Measurements from ENCODE around the gene ZNF710. TPM values are rescaled to one million over a fixed set of nuclear protein-coding genes. Genes with fewer than 3 reads are reported as not detected.

The ZNF710 gene

DNA sequence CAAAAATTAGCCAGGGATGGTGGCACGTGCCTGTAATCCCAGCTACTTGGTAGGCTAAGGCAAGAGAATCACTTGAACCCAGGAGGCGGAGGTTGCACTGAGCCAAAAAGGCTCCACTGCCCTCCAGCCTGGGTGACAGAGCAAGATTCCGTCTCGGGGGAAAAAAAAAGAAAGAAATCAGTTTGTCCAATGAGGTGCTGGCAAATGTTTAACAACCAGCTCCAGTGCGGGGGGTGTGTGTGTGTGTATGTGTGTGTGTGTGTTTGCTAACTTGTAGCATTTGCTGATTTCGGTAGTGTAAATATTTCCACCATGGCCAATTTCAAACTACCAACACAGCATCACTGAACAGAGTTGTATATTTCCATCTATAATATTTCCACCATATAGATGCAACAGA, 124.9 kb downstream of the ZNF710 start:
- H3K4me3 ChIP-seq (ENCODE audit: low read length in 2 of 2), result no peak overlapping the region
- no peak overlapping the region for H2AK5ac ChIP-seq (ENCODE audit: low read depth, low read length)
- no peaks in the 10 kb centered on the region for H3K9me3 ChIP-seq (replicated peaks in 1 of 2; ENCODE audit: control insufficient read depth in 2 of 2, insufficient read depth in 1 of 2, low read depth in 1 of 2, low read length in 2 of 2)
- no peak overlapping the region for H3K4ac ChIP-seq (ENCODE audit: low read length)
- no peak overlapping the region for H2BK12ac ChIP-seq (ENCODE audit: low read length)
- no peak overlapping the region for H2BK120ac ChIP-seq (ENCODE audit: low read depth, low read length)
- H3K79me1 ChIP-seq (ENCODE audit: low read depth, low read length), result no peaks in the 10 kb centered on the region
- H2BK5ac ChIP-seq (ENCODE audit: low read length), result no peak overlapping the region
- WGBS, 2 donors (ENCODE audit: extremely low coverage in 2 of 2, insufficient read length in 2 of 2, insufficient replicate concordance in 1 of 2), result no CpG with 5 or more reads among the region's 6 CpGs
- H3K27me3 ChIP-seq (ENCODE audit: control insufficient read depth in 3 of 3, insufficient read depth in 3 of 3, low read depth in 1 of 3, low read length in 3 of 3), result peaks cover 0 to 4% (median 0%) of the 10 kb centered on the region in 3 experiments
- no peak overlapping the region for H3K23ac ChIP-seq (ENCODE audit: low read depth, low read length, poor library complexity)
- H2BK15ac ChIP-seq (ENCODE audit: low read length), result no peak overlapping the region
- no peak overlapping the region for H3K9ac ChIP-seq (ENCODE audit: low read depth, low read length, poor library complexity)
- peaks cover 3 to 6% of the 10 kb centered on the region in 2 donors for H3K4me1 ChIP-seq (ENCODE audit: control insufficient read depth in 2 of 2, insufficient read depth in 1 of 2, low read depth in 1 of 2, low read length in 2 of 2)
- H4K91ac ChIP-seq (ENCODE audit: low read depth, low read length, poor library complexity), result no peak overlapping the region
- H4K8ac ChIP-seq (ENCODE audit: low read depth, low read length), result no peak overlapping the region
- no peak overlapping the region for H3K4me2 ChIP-seq (ENCODE audit: insufficient read depth, low read length, poor library complexity, severe bottlenecking)
- H3K14ac ChIP-seq (ENCODE audit: low read length), result no peak overlapping the region
- H3K36me3 ChIP-seq (replicated peaks in 1 of 2; ENCODE audit: control insufficient read depth in 2 of 2, insufficient read depth in 2 of 2, low read length in 2 of 2), result no peaks in the 10 kb centered on the region
- H3K27ac ChIP-seq (replicated peaks; ENCODE audit: low read length), result no peak overlapping the region
- no peak overlapping the region for H3K18ac ChIP-seq (ENCODE audit: low read length)
- no peak overlapping the region for H2AFZ ChIP-seq (ENCODE audit: low read length)
- DNase-seq (ENCODE audit: low spot score), result no peak

DNA sequence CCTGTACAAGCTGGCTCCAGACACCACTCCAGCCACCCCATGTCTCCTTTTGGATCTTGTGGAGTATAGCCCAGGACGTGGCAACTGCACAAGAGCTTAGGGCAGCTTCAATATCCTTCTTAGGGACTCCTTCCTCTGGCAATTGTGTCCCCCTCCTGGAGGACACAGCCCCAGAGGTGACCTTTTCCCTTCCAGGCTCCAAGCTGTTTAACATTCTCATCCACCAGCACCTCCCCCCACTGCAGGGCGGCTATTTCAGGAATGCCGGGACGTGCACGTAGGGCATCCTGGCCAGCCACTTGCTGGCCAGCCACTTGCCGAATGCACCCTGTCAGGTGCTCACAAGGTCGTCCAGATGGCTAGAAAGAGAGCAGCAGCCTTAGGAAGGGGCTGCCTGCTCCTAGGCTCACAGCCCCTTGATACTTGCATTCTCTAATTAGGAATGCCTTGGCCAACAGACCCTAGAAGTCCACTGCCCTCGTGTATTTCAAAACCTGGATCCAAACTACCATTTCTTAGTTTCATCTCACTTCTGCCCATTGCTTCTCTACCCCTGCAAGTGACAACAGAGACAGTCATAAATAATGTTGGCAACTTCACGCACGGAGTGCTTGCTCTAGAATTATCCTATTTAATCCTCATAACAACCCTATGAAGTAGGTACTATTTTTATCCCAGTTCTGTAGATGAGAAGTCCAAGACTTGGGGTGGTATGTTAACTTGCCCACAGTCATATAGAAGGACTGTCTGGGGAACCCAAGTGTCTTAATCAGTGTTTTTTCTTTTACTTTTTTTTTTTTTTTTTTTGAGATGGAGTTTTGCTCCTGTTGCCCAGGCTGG, 125.7 kb downstream of the ZNF710 start:
- WGBS, 2 donors (ENCODE audit: extremely low coverage in 2 of 2, insufficient read length in 2 of 2, insufficient replicate concordance in 1 of 2), result no CpG with 5 or more reads among the region's 10 CpGs
- no peaks in the 10 kb centered on the region for H3K36me3 ChIP-seq (replicated peaks in 1 of 2; ENCODE audit: control insufficient read depth in 2 of 2, insufficient read depth in 2 of 2, low read length in 2 of 2)
- H3K27me3 ChIP-seq (ENCODE audit: control insufficient read depth in 3 of 3, insufficient read depth in 3 of 3, low read depth in 1 of 3, low read length in 3 of 3), result peaks cover 0 to 4% (median 0%) of the 10 kb centered on the region in 3 experiments
- H3K9me3 ChIP-seq (replicated peaks in 1 of 2; ENCODE audit: control insufficient read depth in 2 of 2, insufficient read depth in 1 of 2, low read depth in 1 of 2, low read length in 2 of 2), result no peaks in the 10 kb centered on the region
- H3K4ac ChIP-seq (ENCODE audit: low read length), result no peak overlapping the region
- no peak overlapping the region for H2BK120ac ChIP-seq (ENCODE audit: low read depth, low read length)
- H2AK5ac ChIP-seq (ENCODE audit: low read depth, low read length), result no peak overlapping the region
- H3K27ac ChIP-seq (replicated peaks; ENCODE audit: low read length), result no peak overlapping the region
- no peak overlapping the region for H3K23ac ChIP-seq (ENCODE audit: low read depth, low read length, poor library complexity)
- H4K91ac ChIP-seq (ENCODE audit: low read depth, low read length, poor library complexity), result no peak overlapping the region
- DNase-seq (ENCODE audit: low spot score), result no peak
- no peak overlapping the region for H2BK5ac ChIP-seq (ENCODE audit: low read length)
- H2BK12ac ChIP-seq (ENCODE audit: low read length), result no peak overlapping the region
- no peak overlapping the region for H4K8ac ChIP-seq (ENCODE audit: low read depth, low read length)
- H3K4me2 ChIP-seq (ENCODE audit: insufficient read depth, low read length, poor library complexity, severe bottlenecking), result no peak overlapping the region
- no peak overlapping the region for H3K14ac ChIP-seq (ENCODE audit: low read length)
- H3K9ac ChIP-seq (ENCODE audit: low read depth, low read length, poor library complexity), result no peak overlapping the region
- no peak overlapping the region for H2BK15ac ChIP-seq (ENCODE audit: low read length)
- H3K79me1 ChIP-seq (ENCODE audit: low read depth, low read length), result no peaks in the 10 kb centered on the region
- H2AFZ ChIP-seq (ENCODE audit: low read length), result peak overlapping the region; percentile 75
- H3K4me1 ChIP-seq (ENCODE audit: control insufficient read depth in 2 of 2, insufficient read depth in 1 of 2, low read depth in 1 of 2, low read length in 2 of 2), result peaks cover 3 to 6% of the 10 kb centered on the region in 2 donors
- H3K18ac ChIP-seq (ENCODE audit: low read length), result no peak overlapping the region
- no peak overlapping the region for H3K4me3 ChIP-seq (ENCODE audit: low read length in 2 of 2)

DNA sequence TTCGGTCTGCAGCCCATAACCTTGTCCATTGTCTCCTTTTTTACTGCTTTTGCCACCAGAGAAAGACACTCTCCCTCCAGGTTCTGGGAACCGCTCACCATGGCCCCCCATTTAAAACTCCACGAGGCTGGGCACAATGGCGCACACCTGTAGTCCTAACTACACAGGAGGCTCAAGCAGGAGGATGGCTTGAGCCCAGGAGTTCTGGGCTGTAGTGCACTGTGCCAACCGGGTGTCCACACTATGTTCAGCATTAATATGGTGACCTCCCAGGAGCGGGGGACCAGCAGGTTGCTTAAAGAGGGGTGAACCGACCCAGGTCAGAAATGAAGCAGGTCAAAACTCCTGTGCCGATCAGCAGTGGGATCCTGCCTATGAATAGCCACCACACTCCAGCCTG, 129.2 kb downstream of the ZNF710 start:
- no peak overlapping the region for H2AK5ac ChIP-seq (ENCODE audit: low read depth, low read length)
- H2BK5ac ChIP-seq (ENCODE audit: low read length), result no peak overlapping the region
- no peak overlapping the region for H2BK15ac ChIP-seq (ENCODE audit: low read length)
- no peak overlapping the region for H3K18ac ChIP-seq (ENCODE audit: low read length)
- no peak overlapping the region for H4K91ac ChIP-seq (ENCODE audit: low read depth, low read length, poor library complexity)
- H3K14ac ChIP-seq (ENCODE audit: low read length), result no peak overlapping the region
- no peak overlapping the region for H2AFZ ChIP-seq (ENCODE audit: low read length)
- H3K23ac ChIP-seq (ENCODE audit: low read depth, low read length, poor library complexity), result no peak overlapping the region
- H3K9me3 ChIP-seq (replicated peaks in 1 of 2; ENCODE audit: control insufficient read depth in 2 of 2, insufficient read depth in 1 of 2, low read depth in 1 of 2, low read length in 2 of 2), result no peaks in the 10 kb centered on the region
- no peak overlapping the region for H3K27ac ChIP-seq (replicated peaks; ENCODE audit: low read length)
- peaks cover 3 to 6% of the 10 kb centered on the region in 2 donors for H3K4me1 ChIP-seq (ENCODE audit: control insufficient read depth in 2 of 2, insufficient read depth in 1 of 2, low read depth in 1 of 2, low read length in 2 of 2)
- no peaks in the 10 kb centered on the region for H3K36me3 ChIP-seq (replicated peaks in 1 of 2; ENCODE audit: control insufficient read depth in 2 of 2, insufficient read depth in 2 of 2, low read length in 2 of 2)
- no peaks in the 10 kb centered on the region for H3K79me1 ChIP-seq (ENCODE audit: low read depth, low read length)
- H2BK120ac ChIP-seq (ENCODE audit: low read depth, low read length), result no peak overlapping the region
- no CpG with 5 or more reads among the region's 8 CpGs for WGBS, 2 donors (ENCODE audit: extremely low coverage in 2 of 2, insufficient read length in 2 of 2, insufficient replicate concordance in 1 of 2)
- H2BK12ac ChIP-seq (ENCODE audit: low read length), result no peak overlapping the region
- DNase-seq (ENCODE audit: low spot score), result no peak
- H4K8ac ChIP-seq (ENCODE audit: low read depth, low read length), result no peak overlapping the region
- peaks cover 0 to 13% (median 0%) of the 10 kb centered on the region in 3 experiments for H3K27me3 ChIP-seq (ENCODE audit: control insufficient read depth in 3 of 3, insufficient read depth in 3 of 3, low read depth in 1 of 3, low read length in 3 of 3)
- no peak overlapping the region for H3K4me2 ChIP-seq (ENCODE audit: insufficient read depth, low read length, poor library complexity, severe bottlenecking)
- H3K4ac ChIP-seq (ENCODE audit: low read length), result no peak overlapping the region
- no peak overlapping the region for H3K9ac ChIP-seq (ENCODE audit: low read depth, low read length, poor library complexity)
- no peak overlapping the region for H3K4me3 ChIP-seq (ENCODE audit: low read length in 2 of 2)

Small RNA genes lying within 50 kb of the gene (small RNA-seq; reads per million reads assigned to genes)
- 62.3 reads per million, percentile 94 among the genes with 10 or more reads in this experiment for gene MIR3174 (ENCODE audit: insufficient read depth)
- not detected for gene RF00066 (ENCODE audit: insufficient read depth)

Data from neuronal stem cell (in vitro differentiated cells).